ENCODE measurements around the gene G6PD.
A peak's percentile ranks its signal among the peaks of the same experiment; 100 is the strongest.

The G6PD gene

GRCh38 chrX:154534526-154535322 is 11.9 kb downstream of the G6PD start:
- DNase-seq (ENCODE audit: extremely low read depth, low read depth) = no peak
- TF ChIP-seq, protein P1, sequence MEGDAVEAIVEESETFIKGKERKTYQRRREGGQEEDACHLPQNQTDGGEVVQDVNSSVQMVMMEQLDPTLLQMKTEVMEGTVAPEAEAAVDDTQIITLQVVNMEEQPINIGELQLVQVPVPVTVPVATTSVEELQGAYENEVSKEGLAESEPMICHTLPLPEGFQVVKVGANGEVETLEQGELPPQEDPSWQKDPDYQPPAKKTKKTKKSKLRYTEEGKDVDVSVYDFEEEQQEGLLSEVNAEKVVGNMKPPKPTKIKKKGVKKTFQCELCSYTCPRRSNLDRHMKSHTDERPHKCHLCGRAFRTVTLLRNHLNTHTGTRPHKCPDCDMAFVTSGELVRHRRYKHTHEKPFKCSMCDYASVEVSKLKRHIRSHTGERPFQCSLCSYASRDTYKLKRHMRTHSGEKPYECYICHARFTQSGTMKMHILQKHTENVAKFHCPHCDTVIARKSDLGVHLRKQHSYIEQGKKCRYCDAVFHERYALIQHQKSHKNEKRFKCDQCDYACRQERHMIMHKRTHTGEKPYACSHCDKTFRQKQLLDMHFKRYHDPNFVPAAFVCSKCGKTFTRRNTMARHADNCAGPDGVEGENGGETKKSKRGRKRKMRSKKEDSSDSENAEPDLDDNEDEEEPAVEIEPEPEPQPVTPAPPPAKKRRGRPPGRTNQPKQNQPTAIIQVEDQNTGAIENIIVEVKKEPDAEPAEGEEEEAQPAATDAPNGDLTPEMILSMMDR (IDR thresholded peaks at IDR 0.05; ENCODE audit: low read depth, low read length, missing control alignments) = peak; percentile 92
- H3K4me3 ChIP-seq (replicated peaks; ENCODE audit: low read depth, low read length) = no peak overlapping the region

DNA sequence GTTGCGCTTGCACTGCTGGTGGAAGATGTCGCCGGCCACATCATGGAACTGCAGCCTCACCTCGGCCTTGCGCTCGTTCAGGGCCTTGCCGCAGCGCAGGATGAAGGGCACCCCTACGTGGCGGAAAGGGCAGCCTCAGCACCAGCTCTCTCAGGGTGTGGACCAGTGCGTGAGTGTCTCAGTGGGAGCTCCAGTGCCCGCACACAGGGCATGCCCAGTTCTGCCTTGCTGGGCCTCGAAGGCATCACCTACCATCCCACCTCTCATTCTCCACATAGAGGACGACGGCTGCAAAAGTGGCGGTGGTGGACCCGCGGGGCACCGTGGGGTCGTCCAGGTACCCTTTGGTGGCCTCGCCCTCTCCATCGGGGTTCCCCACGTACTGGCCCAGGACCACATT is 14.0 kb downstream of the G6PD start:
- DNase-seq (ENCODE audit: extremely low read depth, low read depth) = no peak
- no peak overlapping the region for H3K4me3 ChIP-seq (replicated peaks; ENCODE audit: low read depth, low read length)
- TF ChIP-seq, protein P1 (IDR thresholded peaks at IDR 0.05; ENCODE audit: low read depth, low read length, missing control alignments) = no peak

GRCh38 chrX:154531626-154532025 is 15.0 kb downstream of the G6PD start:
- TF ChIP-seq, protein P1 (IDR thresholded peaks at IDR 0.05; ENCODE audit: low read depth, low read length, missing control alignments) = no peak
- DNase-seq (ENCODE audit: extremely low read depth, low read depth) = no peak

GRCh38 chrX:154530286-154530685 is 16.4 kb downstream of the G6PD start:
- TF ChIP-seq, protein P1 (IDR thresholded peaks at IDR 0.05; ENCODE audit: low read depth, low read length, missing control alignments) = no peak
- no peak overlapping the region for H3K4me3 ChIP-seq (replicated peaks; ENCODE audit: low read depth, low read length)
- DNase-seq (ENCODE audit: extremely low read depth, low read depth) = no peak

More at GRCh38 chrX:154531626-154532025, 15.0 kb downstream of the G6PD start:
- no peak overlapping the region for H3K4me3 ChIP-seq (replicated peaks; ENCODE audit: low read depth, low read length)

- no peak overlapping the region for H3K4me3 ChIP-seq (replicated peaks; ENCODE audit: low read depth, low read length)
- TF ChIP-seq, protein P1 (IDR thresholded peaks at IDR 0.05; ENCODE audit: low read depth, low read length, missing control alignments) = no peak
- no peak for DNase-seq (ENCODE audit: extremely low read depth, low read depth)
Measured at GRCh38 chrX:154529206-154529612, 17.4 kb downstream of the G6PD start.

GRCh38 chrX:154526901-154527675 is 19.6 kb downstream of the G6PD start:
- DNase-seq (ENCODE audit: extremely low read depth, low read depth) = no peak
- TF ChIP-seq, protein P1 (IDR thresholded peaks at IDR 0.05; ENCODE audit: low read depth, low read length, missing control alignments) = peak; percentile 53
- no peak overlapping the region for H3K4me3 ChIP-seq (replicated peaks; ENCODE audit: low read depth, low read length)

Measured in HFF-Myc (cell line).